Hepatocyte (in vitro differentiated cells): Measurements from ENCODE around the gene EXOC2.

Experiments used
- CTCF ChIP-seq: fragments of 200-600 bp; sonication (generic); IDR thresholded peaks from 2 replicates; pipeline ENCODE4 v1.5.1; 2016; ENCODE audit warnings: antibody characterized with exemption, mild to moderate bottlenecking; ENCODE audit not compliant: poor library complexity
- EZH2 ChIP-seq: fragments of 200-600 bp; sonication (generic); IDR thresholded peaks from 2 replicates; pipeline ENCODE4 v1.6.1; 2016; ENCODE audit warnings: antibody characterized with exemption, mild to moderate bottlenecking, borderline replicate concordance
- EZH2phosphoT487 ChIP-seq: fragments of 200-600 bp; sonication (generic); IDR thresholded peaks from one replicate; pipeline ENCODE4 v1.6.1; 2018; ENCODE audit warnings: antibody characterized with exemption, mild to moderate bottlenecking, low read depth, moderate library complexity; ENCODE audit not compliant: unreplicated experiment, severe bottlenecking

GRCh38 chr6:741410-742339 is 48.7 kb upstream of the EXOC2 start:
- TF ChIP-seq CTCF (no peak), EZH2 (no peak), EZH2phosphoT487 (no peak)
